Cardiac ventricle fibroblast (primary cell): ENCODE measurements around the gene TARDBP. TPM values are rescaled to one million over a fixed set of nuclear protein-coding genes. Genes with fewer than 3 reads are reported as not detected.

Experiments used
- total RNA-seq: library from RNA; depleted of rRNA; stranded (reverse); fragments of >200 nt; gene quantifications from 2 replicates; pipeline ENCODE4 v1.2.3, GENCODE V29; 2015

Gene TARDBP
- 86.7 and 103 TPM in 2 replicates for total RNA-seq

GRCh38 chr1:11012260-11013159 is at the start of gene TARDBP:
Gene TARDBP, plus strand, starts transcription at chr1:11012654. Its CDS starts 1,074 bp downstream, at chr1:11013728.

GRCh38 chr1:11046625-11047365 is 34.3 kb downstream of the TARDBP start, which contains the start of gene MASP2:
Gene MASP2, minus strand, starts transcription at chr1:11047239. Its CDS starts 32 bp downstream, at chr1:11047207.

GRCh38 chr1:11059968-11060830 is 47.7 kb downstream of the TARDBP start, which contains the start of gene SRM:
Gene SRM, minus strand, starts transcription at chr1:11060018. Its CDS starts 75 bp downstream, at chr1:11059943.

Other genes starting within 250 kb of the TARDBP start
- gene CASZ1, start 216.0 kb upstream of the TARDBP start, total RNA-seq: 0.31 TPM in 1 of 2 replicates, not detected in the other
- not detected in 2 replicates for gene MASP2, start 34.6 kb downstream of the TARDBP start, total RNA-seq
- 71.7 and 84.4 TPM in 2 replicates for gene SRM, start 47.4 kb downstream of the TARDBP start, total RNA-seq
- 37.8 and 40.4 TPM in 2 replicates for gene EXOSC10, start 87.2 kb downstream of the TARDBP start, total RNA-seq
- gene ANGPTL7, start 176.7 kb downstream of the TARDBP start, total RNA-seq: 0.34 TPM in 1 of 2 replicates, not detected in the other
- gene MTOR, start 249.9 kb downstream of the TARDBP start, total RNA-seq: 18.0 and 22.0 TPM in 2 replicates